DMS153 (cell line): ENCODE results near the gene SERGEF.

Experiments
- DNase-seq: peaks from one replicate; lab custom pipeline; 2025; lab: John Stamatoyannopoulos, UW

SERGEF gene

DNA sequence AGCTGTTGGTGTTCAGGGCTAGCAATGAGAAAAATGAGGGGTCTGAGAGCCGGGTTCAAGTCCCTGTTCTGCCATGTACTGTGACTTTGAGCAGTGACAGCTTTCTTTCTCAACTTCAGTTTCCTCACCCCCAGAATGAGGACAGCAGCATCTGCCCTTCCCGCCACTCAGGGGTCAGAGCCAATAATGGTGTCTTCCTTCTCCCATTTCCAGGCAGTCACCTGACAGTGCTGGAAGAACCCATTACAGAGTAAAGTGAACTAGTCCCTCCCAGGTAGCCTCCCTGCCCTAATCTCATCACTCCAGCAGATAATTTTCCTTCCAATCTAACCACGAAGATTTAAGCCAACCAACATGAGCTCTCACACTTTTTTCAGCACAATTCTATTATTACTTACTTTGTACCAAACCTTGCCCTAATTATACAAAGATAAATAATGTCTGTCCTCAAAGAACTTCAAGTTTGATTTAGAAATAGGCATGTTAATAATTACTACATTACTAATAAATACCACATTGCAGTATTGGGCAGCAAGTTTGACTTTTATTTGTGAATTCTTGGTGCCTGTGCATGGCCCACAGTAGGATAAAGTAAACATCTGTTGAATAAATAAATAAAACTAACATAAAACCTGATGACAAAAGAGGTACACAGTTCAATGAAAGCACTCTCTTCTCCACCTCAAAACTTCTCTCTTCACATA, 61.0 kb downstream of the SERGEF start:
- DNase-seq, result no peak

DNA sequence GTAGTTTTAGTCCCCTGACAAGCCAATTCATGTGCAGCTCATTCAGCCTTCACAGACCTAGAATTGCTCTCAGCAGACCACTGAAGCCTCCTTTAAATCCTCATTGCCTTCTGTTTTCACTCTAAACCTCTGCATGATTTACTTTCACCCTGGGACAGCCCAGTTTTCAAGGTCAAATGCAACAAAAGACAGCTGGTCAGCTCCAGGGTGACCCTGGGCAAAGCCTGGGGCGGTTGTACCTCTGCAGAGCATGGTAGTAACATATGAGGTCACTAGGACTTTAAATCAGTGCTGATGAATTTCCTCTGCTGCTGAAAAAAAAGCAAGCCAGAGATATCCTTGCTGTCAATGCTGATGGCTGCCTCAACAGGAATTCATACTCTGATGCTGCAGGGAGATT, 62.2 kb downstream of the SERGEF start:
- no peak for DNase-seq

DNA sequence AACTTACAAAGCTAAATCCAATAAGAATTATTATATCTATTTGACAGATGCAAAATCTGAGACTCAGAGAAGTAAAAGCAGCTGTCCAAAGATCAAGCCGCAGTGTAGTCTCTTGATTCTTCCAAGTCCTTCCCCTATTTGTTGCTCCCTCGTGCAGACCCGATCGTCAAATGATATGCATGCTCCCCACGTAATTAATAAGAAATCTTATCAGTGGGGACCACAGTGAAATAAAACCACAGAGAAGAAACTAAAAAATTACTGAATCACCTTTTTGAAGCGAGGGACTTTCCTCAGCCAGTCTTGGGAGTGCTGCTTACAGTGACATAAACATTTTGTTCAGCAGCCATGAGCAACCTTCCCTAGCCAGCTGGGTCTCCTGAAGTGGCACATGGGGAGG, 64.6 kb downstream of the SERGEF start:
- no peak for DNase-seq

DNA sequence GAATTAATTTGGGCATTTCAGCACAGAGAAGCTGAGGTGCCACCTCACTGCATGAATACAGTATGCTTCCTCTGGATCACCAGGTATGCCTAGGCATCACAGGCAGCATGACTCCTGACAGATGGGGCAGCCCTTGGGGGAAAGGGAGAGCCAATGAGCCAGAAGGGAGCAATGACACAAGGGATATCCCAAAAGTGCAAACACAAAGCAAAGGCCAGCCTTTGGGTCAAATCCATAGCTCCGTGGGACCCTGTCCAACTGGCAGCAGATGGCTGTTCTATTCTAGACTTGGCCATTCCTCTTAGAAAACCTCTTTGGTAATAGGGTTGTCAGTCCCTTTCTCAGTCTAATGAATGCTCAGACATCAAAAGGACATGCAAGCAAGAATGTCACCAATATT, 73.3 kb downstream of the SERGEF start:
- DNase-seq, result no peak

DNA sequence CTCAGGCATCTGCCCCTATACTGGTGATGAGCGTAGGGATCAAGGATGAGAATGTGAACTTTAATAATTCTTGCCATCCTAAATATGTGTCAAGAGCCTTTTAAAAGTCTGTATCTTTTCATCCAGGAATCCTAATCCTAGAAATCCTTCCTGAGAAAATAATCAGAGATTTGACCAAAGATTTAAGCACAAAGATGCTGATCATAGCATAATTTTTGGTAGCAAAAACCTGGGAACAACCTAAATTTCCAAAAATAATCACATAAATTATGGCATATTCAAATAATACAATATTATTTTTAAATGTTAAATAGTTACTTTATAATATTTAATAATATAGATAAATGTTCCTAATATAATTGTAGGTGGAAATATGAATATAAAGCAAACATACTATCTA, 76.1 kb downstream of the SERGEF start:
- DNase-seq, result no peak

DNA sequence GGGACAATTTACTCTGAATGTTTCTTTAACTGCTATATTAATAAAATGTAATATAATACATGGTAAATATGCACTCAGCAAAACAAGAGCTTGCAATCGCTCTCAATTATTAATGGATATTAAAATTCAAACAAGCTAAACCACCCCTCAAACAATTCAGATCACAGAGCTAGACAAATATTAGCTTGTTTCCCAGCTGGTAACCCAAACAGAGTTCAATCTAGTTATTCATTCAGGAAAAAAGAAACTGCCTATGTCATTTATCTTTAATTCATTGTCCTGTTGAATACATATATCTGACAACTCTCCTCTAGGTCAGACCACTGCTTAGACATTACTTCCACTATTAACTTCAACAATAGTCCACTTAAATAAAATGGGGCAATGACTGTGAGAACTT, 78.7 kb downstream of the SERGEF start:
- peak; percentile 8 for DNase-seq

DNA sequence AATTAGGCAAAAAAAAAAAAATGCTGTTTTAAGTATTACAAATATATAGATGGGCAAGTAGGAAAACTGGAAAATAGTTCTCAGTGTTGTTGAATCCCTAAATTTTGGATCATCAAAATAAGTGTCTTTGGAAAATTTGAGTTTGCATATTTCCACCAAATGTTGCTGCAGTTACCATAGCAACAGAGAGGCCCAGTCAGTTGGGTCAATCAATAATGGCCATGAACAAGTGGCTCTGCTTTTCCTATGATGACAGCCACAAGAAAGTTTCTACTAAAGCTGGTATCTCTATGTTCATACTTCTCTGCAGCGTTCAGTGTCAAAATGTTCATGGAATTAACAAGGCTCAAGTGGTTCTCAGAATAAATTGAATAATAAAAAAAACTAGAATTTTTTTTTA, 79.1 kb downstream of the SERGEF start:
- DNase-seq, result peak; percentile 4

DNA sequence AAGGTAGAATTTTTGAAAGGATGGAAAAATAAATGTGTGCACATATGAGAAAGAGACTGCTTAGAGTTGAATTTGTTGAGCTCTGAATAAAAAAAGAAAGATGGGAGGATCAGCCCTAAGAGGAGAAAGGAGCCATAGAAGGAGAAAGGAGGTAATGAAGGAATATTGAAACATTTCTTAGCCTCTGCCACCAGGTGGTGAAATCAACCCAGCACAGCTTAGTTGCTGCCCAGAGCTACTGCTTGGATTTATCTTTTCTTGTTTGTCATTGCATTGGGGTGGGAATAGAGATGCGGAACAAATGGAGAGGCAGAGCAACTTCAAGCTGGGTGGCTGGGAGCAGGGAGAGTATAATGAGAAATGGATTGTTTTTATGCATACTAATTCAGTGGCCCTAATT, 80.4 kb downstream of the SERGEF start:
- DNase-seq, result no peak

DNA sequence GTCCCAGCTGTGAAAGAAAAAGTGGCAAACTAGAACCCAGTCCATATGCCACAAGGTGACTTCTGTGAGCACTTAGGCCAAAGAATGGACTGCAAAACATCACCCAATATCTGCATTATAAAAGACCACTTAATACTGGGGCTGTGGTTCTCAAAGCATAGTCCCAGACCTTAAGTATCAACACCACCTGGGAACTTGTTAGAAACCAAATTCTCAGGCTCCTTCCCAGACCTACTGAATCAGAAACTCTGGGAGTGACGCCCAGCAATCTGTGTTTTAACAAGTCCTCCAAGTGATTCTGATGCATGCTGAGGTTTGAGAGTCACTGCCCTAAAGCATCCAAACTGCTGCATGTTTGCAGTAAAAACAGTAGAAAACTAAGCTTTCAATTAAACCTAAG, 81.3 kb downstream of the SERGEF start:
- no peak for DNase-seq

DNA sequence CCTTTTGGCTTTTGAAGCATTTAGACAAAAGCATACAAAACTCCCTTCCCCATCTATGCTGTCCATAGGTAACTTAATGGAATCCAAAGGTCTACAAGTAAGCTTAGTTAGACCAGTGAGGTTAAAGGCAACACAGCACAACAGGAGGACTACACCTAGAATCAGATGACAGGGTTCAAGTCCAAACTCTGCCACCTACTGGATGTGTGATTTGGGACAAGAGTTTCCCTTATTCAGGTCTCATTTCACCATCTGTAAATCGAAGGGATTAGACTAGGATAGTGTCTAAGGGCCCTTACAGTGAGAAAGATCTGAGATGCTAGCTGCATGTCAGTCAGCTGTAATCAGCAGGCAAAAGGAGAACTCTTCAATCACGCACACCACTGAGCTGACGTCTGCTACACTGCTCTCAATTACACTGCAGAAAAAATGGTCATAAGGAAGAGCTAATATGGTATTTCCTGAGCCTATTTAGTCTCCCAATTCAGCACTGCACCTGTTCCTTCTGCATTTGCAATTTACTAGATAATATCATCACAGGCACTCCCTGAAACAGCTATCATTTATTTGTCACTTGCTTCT, 82.2 kb downstream of the SERGEF start:
- DNase-seq, result no peak

DNA sequence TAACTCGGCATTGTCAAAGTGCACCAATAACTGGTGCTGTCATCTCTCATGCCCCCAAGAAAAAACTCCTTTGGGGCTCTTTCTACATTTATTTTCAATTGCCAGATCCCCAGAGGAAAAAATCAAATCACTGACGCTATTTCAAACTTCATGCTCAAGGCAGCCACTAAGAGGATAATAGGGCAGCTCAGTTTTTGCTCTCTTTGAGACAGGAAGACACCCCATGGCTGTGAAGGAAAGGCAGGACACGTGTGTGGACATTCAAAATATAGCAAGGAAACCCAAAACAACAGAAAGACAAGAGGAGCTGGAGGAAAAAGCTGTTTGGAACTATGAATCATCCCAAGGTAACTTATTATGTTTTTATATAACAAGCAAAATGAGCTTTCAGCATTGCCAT, 83.7 kb downstream of the SERGEF start:
- DNase-seq, result no peak

DNA sequence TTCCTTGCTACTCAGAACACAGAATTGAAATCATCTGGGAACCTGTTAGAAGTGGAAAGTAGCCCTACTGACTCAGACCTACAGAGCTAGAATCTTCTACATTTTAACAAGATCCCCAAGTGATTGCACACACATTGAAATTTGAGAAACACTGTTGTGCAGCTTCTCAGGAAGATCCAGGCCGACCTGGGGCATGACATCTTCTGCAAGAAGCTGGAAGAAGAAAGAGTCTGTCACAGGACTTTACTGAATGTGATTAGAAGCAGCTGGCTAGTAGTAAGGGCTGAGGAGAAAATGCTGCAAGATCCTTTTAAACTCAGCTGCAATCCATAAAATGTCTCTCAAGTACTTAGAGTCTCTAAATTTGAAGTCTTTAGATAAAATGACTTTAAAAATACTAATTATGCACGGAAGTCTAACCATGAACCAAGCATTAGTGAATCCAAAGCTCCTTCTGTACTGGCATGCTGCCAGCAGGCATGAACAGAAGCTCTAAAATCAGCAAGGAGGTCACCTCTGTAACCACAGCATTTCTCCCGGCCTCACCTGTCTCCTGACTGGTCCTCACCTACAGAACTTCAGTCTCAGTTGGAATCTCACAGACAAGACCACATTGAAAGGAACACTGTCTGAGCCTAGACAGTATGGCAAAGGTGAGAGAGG, 85.0 kb downstream of the SERGEF start:
- no peak for DNase-seq

DNA sequence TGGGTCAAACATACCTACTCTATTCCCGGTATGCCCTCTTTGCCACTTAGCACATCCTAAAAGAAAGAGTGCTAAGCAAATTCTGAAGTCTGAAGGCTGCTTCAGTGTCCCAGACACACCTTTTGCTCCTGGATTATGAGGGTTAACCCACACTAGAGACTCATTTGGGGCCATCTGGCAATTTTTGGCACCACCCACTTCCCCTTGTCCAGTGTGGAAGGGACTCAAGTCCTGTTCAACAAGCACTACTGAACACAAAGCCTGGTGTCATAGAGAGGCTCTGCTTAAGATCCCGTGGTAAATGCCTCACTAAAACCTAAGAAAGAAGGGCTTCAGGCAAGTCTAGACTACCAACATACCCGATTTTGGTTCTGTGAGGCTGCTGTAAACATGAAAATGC, 85.8 kb downstream of the SERGEF start:
- no peak for DNase-seq

DNA sequence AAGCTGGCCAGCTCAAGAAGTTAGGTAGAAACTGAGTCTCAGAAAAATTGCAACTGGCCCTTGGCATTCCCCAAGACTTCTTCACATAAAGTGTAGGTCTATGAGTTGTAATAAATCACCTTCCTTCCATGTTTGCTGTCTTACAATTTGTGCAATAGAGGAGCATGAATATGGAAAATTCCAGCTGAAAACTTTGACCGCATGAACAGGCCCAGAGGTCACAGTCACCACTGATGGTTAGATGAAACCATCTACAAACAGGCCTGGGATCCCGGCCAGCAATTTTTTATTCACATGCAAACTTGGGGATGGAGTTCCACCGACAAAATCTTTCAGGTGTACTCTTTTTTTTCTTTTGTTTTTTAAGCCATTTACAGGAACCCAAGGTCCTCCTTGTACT, 88.1 kb downstream of the SERGEF start:
- DNase-seq, result no peak

DNA sequence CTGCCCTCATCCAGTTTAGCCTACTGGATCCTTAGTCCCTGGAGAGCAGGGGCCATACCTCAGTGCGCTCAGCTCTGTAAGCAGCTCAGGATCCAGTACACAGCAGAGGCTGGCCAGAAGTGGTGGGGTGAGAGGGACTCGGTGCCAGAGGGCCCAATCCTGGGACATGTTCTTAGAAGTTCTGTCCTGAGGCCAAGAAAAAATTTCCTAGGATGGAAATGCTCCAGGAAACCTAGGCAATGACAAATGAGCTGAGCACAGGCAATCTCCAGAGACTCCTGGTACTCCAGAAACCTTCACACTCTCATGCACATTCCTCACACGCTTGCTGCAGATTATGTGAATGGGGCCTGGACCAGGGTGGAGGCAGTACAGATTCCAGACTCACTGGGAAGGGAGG, 89.6 kb downstream of the SERGEF start:
- DNase-seq, result no peak

DNA sequence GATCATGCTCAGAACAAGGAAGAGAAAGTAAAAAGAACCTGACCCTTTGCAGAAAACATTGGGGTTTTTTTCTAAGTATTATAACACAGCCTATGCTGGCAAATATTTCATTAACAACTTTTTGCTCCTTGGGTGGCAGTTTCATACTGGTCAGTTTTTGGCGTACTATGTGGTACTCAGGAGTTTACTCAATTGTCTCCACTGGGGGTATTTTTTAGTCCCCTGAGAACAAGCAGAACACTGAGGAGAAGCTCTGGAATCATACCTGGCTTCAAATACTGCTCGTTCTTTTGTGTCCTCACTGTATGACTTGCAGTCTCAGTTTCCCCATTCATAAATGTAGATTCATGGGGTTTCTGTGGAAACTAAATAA, 90.4 kb downstream of the SERGEF start:
- no peak for DNase-seq

DNA sequence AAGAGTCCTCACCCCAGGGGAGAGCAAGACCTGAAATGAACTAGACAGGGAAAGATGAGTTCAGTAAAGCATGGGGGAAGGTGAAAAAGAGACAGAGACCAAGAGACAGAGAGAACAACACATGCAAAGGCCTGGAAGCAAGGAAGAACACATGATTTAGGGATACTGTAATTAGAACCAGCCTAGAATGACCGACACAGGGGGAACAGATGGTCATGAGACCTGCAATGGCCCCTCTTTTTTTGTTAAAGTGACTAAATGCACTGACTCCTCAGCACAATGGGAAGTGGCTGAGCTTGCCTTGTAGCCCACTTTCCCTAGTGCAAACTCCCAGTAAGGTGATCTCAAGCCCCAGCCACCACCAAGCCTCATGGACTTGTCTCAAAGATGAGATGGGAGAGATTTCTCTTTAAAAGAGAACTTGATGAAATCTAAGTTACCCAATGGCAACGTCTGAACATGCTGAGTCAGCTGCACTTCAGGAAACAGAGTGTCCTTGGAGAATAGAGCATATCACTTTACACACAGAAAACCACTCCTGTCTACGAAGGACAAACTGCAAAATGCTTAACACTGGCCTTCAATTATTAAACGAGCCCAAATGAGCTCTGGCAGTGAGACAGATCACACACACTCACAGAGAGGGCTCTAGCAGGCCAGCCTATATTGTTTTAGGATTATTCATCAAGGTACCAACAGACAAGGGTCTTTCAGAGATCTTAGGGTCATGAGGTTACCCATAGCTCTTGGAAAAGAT, 91.0 kb downstream of the SERGEF start:
- DNase-seq, result peak; percentile 1

DNA sequence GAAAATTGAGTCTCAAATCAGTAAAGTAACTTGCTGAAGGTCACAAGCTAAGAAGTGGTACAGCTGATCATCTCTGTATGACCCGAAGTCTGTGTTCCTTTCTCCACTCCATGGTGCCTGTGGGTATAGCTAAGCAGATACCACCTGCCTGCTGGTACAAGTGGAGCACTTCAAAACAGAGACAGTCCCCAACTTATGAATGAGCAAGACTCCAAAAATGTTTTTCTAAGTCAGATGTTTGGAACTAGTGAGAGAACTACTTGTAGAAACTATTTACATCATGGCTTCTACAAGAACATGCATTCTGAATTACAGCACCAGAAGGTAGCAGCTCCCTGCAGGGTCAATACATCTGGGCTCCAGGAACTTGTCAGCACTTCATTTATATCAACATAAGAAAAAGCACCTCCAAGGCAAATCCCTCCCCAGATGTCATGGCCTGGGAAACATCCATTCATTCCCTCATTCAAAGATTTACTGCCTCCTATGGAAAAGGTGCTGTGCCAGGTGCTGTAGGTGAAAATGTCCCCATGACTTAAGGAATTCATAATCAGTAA, 94.7 kb downstream of the SERGEF start:
- DNase-seq, result no peak

DNA sequence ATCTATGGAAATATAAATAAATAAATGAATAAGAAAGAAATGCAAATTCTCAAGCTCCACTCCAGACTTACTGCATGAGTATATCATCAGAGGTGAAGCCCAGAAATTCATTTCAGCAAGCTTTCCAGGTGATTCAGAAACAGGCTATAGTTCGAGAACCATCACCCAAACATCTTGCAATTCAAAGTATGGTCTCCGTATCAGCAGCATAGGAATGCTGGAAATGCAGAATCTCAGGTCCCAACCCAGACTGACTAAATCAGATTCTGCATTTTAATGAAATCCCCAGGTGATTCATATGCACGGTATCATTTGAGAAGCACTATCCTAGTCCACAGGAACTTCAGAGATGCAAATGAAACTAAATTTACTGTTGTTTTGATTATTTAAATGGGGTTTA, 95.3 kb downstream of the SERGEF start:
- no peak for DNase-seq

DNA sequence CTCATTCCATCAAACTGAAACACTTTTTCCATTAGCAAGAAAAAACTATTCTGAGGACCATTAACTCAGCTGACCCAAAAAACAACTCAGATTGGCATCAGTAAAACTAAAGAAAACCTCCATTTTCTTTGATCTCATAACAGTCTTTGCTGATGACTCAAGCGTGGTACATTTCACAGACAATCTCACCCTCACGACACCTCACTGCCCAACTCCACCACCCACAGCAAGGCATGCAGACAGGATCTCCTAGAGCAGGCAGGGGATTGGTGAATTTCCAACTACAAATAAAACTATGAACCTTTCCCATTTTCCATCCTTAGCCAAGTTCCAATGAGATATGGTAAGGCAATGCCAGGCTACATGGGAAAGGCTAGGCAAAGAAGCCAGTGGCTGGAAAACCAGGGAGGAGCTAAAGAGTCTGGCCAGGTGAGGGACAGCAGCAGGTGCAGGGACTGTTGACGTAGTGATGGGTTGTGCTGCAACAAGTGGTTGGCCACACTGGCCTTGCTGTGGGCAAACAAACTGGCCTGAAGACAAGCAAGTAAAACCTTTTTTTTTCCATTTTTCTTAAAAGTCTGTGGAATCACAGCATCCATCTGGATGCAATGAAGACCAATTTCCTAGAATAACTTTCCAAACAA, 97.2 kb downstream of the SERGEF start:
- no peak for DNase-seq

DNA sequence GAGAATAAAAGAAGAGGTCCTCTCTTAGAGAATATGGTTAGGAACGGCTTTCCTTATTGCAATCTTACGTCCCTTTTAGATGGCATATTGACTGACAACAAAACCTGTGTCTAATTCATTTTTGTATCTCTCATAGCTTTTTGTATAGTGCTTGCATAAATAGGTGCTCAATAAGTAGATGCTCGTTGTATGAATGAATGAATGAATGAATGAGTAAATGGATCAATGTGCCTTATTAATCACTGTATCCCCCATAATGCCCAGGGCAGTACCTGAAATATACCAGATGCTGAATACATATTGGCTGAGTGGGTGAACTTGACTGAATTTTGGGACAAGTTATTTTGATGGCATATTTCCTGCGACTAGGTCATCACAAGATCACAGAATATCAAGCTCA, 97.9 kb downstream of the SERGEF start:
- no peak for DNase-seq

DNA sequence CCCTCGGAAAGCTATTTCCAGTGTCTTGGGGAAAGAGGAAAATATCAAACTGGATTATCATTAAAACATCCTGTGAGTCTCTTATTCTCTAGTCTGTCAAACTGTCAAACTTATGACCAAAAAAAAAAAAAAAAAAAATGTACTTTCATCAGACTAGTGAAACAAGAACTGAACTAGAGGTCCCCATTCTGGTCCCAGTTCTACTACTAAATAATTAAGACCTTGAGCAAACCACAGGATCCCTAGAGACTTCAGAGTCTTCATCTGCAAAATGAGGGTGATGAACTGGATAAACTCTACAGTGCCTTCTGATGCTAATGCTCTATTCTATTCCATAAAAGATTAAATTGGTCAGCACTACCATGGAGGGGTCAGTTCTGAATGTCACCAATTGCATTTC, 105.8 kb downstream of the SERGEF start:
- DNase-seq, result no peak
